ENCODE data around the gene SLC44A3. TPM values are rescaled to one million over a fixed set of nuclear protein-coding genes. Genes with fewer than 3 reads are reported as not detected.
"Not testable (repeated sequence)": the region's sequence is repeated elsewhere in the genome, so short reads cannot be mapped to it uniquely, and the experiment has no call there.

SLC44A3 gene
- total RNA-seq, 1 donor from 2014 or later, result 129 TPM

GRCh38 chr1:94832931-94833585 is 12.9 kb downstream of the SLC44A3 start:
- Mint-ChIP-seq H3K4me1 (ENCODE audit: low read depth, unreplicated experiment) (no peaks in the 10 kb centered on the region), H3K9me3 (ENCODE audit: unreplicated experiment) (no peaks in the 10 kb centered on the region), H3K4me3 (ENCODE audit: unreplicated experiment) (no peak overlapping the region), H3K27ac (ENCODE audit: unreplicated experiment) (no peak overlapping the region), H3K36me3 (ENCODE audit: unreplicated experiment) (peaks cover 3% of the 10 kb centered on the region), H3K27me3 (ENCODE audit: unreplicated experiment) (no peaks in the 10 kb centered on the region)
- TF ChIP-seq CTCF (IDR thresholded peaks at IDR 0.05; ENCODE audit: partially characterized antibody, unreplicated experiment), result no peak
- DNase-seq, result no peak

GRCh38 chr1:94836891-94837290 is 16.7 kb downstream of the SLC44A3 start:
- H3K27me3 Mint-ChIP-seq (ENCODE audit: unreplicated experiment), result no peaks in the 10 kb centered on the region
- H3K4me3 Mint-ChIP-seq (ENCODE audit: unreplicated experiment), result no peak overlapping the region
- no peak overlapping the region for H3K27ac Mint-ChIP-seq (ENCODE audit: unreplicated experiment)
- no peaks in the 10 kb centered on the region for H3K9me3 Mint-ChIP-seq (ENCODE audit: unreplicated experiment)
- no peak for DNase-seq
- H3K36me3 Mint-ChIP-seq (ENCODE audit: unreplicated experiment), result no peaks in the 10 kb centered on the region
- TF ChIP-seq CTCF (IDR thresholded peaks at IDR 0.05; ENCODE audit: partially characterized antibody, unreplicated experiment), result no peak
- H3K4me1 Mint-ChIP-seq (ENCODE audit: low read depth, unreplicated experiment), result no peaks in the 10 kb centered on the region

GRCh38 chr1:94840381-94840780 is 20.2 kb downstream of the SLC44A3 start:
- not testable (repeated sequence) for DNase-seq; H3K36me3 Mint-ChIP-seq (ENCODE audit: unreplicated experiment); H3K4me3 Mint-ChIP-seq (ENCODE audit: unreplicated experiment); H3K9me3 Mint-ChIP-seq (ENCODE audit: unreplicated experiment); H3K27me3 Mint-ChIP-seq (ENCODE audit: unreplicated experiment); H3K4me1 Mint-ChIP-seq (ENCODE audit: low read depth, unreplicated experiment); H3K27ac Mint-ChIP-seq (ENCODE audit: unreplicated experiment)

GRCh38 chr1:94840808-94841207 is 20.7 kb downstream of the SLC44A3 start:
- no peak for TF ChIP-seq CTCF (IDR thresholded peaks at IDR 0.05; ENCODE audit: partially characterized antibody, unreplicated experiment)
- H3K4me3 Mint-ChIP-seq (ENCODE audit: unreplicated experiment), result no peak overlapping the region
- no peak for DNase-seq
- no peaks in the 10 kb centered on the region for H3K9me3 Mint-ChIP-seq (ENCODE audit: unreplicated experiment)
- peaks cover 2% of the 10 kb centered on the region for H3K27me3 Mint-ChIP-seq (ENCODE audit: unreplicated experiment)
- no peaks in the 10 kb centered on the region for H3K4me1 Mint-ChIP-seq (ENCODE audit: low read depth, unreplicated experiment)
- no peak overlapping the region for H3K27ac Mint-ChIP-seq (ENCODE audit: unreplicated experiment)
- H3K36me3 Mint-ChIP-seq (ENCODE audit: unreplicated experiment), result peaks cover 8% of the 10 kb centered on the region

- DNase-seq, result no peak
- H3K27ac Mint-ChIP-seq (ENCODE audit: unreplicated experiment), result no peak overlapping the region
- H3K36me3 Mint-ChIP-seq (ENCODE audit: unreplicated experiment), result peaks cover 8% of the 10 kb centered on the region
- H3K9me3 Mint-ChIP-seq (ENCODE audit: unreplicated experiment), result no peaks in the 10 kb centered on the region
- H3K4me3 Mint-ChIP-seq (ENCODE audit: unreplicated experiment), result no peak overlapping the region
- peaks cover 2% of the 10 kb centered on the region for H3K27me3 Mint-ChIP-seq (ENCODE audit: unreplicated experiment)
- TF ChIP-seq CTCF (IDR thresholded peaks at IDR 0.05; ENCODE audit: partially characterized antibody, unreplicated experiment), result no peak
- no peaks in the 10 kb centered on the region for H3K4me1 Mint-ChIP-seq (ENCODE audit: low read depth, unreplicated experiment)
These were observed 23.3 kb downstream of the SLC44A3 start for GRCh38 chr1:94843430-94843829.
